MM.1S (cell line): ENCODE data around the gene ERC2.

ENCODE experiments used
- CTCF ChIP-seq: fragments of 300-600 bp; sonication (generic); IDR thresholded peaks from 2 replicates; pipeline ENCODE4 v1.5.1; 2016; ENCODE audit warnings: antibody characterized with exemption, low read length, mixed read lengths
- EZH2 ChIP-seq: fragments of 300-600 bp; sonication (generic); optimal IDR thresholded peaks from 2 replicates; pipeline ENCODE3; 2017; ENCODE audit warnings: low read depth, mild to moderate bottlenecking, antibody characterized with exemption, low read length, mixed read lengths
- EZH2phosphoT487 ChIP-seq: fragments of 300-600 bp; sonication (generic); IDR thresholded peaks from 2 replicates; pipeline ENCODE4 v1.6.1; 2018; ENCODE audit warnings: antibody characterized with exemption, low read length

- TF ChIP-seq CTCF (no peak), EZH2 (no peak), EZH2phosphoT487 (no peak)
These were observed 663.8 kb downstream of the ERC2 start for GRCh38 chr3:55804170-55805095.
